Activated effector memory CD4-positive, alpha-beta T cell treated with anti-CD3 and anti-CD28 coated beads, Interleukin-2, amount 50 U/mL, for 16 hours (primary cell): ENCODE results near the gene POLR2F.
"Not testable (repeated sequence)": the region's sequence is repeated elsewhere in the genome, so short reads cannot be mapped to it uniquely, and the experiment has no call there.

Source experiments
- DNase-seq: peaks from one replicate; pipeline ENCODE4 v3.0.0-alpha.2; 2020

Gene POLR2F

GRCh38 chr22:37925767-37926166 is 27.7 kb upstream of the POLR2F start:
- DNase-seq = no peak

DNA sequence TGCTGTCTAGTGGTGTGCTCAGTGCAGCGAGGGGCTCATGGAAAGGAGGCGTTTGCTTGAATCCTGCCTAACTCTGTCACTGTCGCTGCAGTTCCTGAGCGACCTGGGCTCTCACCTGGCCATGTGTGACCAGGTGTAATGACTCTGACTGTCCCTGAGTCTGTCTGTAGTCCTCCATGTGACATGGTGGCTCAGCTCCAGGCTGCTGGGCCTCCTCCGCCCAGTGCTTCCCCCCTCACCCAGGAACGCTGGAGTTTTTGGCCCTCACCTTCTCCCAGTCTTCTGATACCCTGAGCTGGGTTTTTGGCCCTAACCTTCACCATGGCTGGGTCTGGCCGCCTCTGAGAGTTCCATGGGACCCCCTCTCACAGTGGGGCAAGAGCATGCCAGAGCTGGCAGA is 27.1 kb upstream of the POLR2F start:
- no peak for DNase-seq

GRCh38 chr22:37926771-37927636 is 26.5 kb upstream of the POLR2F start:
- DNase-seq = no peak

- DNase-seq = no peak
Measured at GRCh38 chr22:37927637-37927936, 25.9 kb upstream of the POLR2F start.

GRCh38 chr22:37929390-37929789 is 24.1 kb upstream of the POLR2F start:
- DNase-seq = no peak

DNA sequence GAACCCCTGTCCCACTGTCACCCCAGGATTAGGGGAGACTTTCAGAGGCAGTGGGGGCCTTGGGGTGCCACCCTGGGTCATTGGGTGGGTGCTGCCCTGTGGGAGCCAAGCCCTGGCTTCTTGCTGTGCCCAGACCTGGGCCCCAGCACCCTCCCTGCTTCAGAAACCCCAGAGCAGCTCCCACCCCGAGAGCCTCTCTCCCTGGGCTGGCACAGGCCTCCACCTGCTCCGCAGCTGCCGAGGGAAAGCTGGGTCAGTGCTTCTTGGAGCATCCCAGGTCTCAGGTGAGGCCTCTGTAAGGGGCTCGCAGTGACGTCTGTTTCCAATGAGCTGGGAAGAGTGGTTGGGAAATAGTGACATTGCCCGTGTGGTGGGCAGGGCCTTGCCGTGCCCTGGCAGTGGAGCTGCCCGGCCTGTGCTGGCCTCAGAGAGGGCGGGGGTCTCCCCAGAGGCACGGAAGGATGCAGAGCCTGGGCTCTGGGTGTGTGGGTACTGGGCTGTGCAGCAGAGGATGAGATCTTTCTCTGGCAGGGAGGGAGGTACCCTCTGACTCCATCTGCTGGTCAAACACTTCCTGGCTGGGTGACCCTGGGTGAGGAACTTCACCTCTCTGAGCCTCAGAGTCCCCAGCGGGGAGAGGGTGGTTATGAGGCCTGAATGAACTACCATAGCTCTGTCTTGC is 23.1 kb upstream of the POLR2F start:
- DNase-seq = no peak

- DNase-seq = no peak
Measured at GRCh38 chr22:37930952-37931440, 22.5 kb upstream of the POLR2F start.

- no peak for DNase-seq
Measured at GRCh38 chr22:37931893-37932389, 21.6 kb upstream of the POLR2F start.

DNA sequence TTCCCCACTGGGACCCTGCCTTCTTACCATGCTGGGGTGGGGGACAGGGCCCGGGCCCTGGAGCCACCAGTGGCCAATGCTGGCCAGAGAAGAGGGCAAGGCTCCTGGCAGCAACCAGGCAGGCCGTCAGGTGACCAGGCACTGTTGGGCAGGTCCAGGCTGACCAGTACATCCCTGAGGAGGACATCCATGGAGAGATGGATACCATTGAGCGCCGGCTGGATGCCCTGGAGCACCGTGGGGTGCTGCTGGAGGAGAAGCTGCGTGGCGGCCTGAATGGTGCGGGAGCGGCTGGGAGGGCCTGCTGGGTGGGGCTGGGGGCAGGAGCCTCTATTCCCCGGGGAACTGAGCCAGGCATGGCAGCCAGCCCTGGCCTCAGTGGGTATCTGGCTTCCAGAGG is 21.1 kb upstream of the POLR2F start:
- no peak for DNase-seq

DNA sequence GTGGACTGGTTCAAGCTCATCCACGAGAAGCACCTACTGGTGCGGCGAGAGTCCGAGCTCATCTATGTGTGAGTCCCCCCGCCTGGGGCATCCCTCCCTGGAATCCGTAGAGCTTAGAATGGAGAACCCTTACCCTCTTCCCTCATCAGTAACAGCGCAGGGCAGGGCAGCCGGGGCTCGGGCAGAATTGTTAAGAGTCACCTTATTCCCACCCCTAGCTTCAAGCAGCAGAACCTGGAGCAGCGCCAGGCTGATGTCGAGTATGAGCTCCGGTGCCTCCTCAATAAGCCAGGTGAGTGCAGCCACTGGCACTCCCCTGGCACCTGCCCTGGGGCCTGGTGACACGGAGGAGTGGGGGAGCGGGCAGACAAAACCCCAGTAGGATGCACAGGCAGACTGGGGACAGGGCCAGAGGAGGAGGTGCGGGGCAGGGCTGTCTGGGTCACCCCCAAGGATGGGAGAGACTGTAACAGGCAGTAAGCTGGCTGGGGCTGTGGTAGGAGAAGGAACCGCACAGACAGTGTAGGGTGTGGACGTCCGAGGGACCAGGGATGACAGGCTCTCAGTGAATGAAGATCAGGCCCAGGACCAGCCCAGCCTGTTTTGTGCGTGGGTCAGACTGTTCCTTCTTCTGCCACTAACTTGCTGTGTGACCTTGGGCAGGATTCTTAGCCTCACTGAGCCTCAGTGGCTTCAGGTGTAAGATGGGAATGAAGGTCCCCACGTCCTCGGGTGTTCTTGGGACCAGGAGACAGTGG is 20.5 kb upstream of the POLR2F start:
- no peak for DNase-seq

DNA sequence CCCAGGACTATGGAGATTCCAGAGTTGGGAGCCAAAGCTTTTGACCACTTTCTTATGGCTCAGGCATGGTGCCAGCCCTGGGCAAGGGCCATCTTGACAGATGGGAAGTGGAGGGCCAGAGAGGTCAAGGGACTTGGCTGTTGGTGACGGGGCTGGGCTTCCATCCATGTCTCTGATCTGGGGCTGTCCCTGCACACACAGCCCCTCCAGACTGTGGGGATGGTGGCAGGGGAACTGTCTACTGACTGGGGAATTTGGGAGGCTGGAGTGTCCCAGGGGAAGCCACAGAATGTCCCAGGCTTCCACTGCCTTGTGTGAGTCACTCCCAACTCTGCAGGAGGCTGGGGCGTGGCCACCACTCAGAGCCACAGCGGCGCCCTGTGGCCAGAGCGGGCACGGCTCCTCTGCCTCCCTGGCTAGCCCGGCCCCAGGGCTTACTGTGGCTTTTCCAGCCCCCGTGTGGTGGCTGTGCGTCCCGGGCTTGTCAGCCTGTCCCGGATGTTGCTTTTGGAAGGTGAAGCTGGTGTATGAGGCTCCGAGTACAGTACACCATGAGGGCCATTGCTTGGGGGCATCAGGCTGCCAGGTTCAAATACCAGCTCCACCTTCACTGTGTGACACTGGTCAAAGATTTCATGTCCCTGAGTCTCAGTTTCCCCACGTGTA is 19.7 kb upstream of the POLR2F start:
- peak; percentile 94 for DNase-seq

- no peak for DNase-seq
Measured at GRCh38 chr22:37940698-37941376, 12.7 kb upstream of the POLR2F start.

GRCh38 chr22:37942133-37942532 is 11.4 kb upstream of the POLR2F start:
- DNase-seq = no peak

DNA sequence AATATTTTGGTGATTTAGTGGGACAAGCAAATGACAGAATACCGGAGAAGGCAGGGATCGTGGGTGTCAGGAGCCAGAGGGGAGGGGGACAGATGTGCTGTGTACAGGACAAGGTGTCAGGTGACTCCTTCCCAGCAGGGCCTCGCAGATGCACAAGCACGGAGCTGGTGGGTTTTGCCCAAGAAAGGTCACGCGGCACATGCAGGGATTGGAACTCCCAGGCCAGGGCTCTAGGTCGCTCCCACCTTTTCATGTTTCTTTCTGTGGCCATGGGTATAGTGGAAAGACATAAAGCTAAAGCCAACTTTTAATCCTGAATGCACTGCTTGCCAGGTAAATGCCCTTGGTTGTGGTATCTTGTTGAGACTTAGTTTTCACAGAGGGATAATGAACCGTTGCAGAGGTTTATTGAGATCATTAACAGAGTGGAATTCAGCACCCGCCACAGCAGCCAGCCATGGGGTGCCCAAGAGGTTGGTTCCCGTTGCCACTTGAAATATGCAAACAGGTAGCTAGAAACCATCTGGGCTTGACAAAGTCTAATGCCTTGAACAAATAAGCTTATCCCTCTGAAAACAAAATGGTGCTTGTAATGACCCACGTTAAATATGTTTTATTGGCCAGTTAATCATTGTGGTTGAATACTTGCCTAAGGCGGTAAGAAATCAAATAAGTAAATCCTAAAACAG is 10.2 kb upstream of the POLR2F start:
- DNase-seq = no peak

- DNase-seq = no peak
Measured at GRCh38 chr22:37943825-37944198, 9.7 kb upstream of the POLR2F start.

- DNase-seq = not testable (repeated sequence)
Measured at GRCh38 chr22:37944423-37944822, 9.1 kb upstream of the POLR2F start.

- DNase-seq = not testable (repeated sequence)
Measured at GRCh38 chr22:37947142-37947795, 6.2 kb upstream of the POLR2F start.

DNA sequence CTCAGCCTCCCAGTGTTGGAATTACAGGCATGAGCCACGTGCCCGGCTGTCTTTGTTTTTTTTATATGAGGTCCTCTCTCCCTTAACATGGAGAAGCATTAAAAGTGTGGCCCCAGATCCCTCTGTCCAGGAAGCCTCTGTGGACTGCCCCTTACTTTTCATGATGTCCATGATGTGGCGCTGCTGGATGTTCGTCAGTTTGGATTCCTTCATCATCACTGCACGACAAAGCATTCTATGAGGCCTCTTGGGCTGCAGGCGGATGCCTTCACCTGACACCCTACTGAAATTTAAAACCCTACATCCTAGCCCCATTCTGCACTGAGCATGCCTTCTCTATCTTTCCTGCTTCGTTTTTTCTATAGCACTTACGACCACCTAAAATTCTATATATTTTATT is 2.2 kb upstream of the POLR2F start:
- DNase-seq = no peak

GRCh38 chr22:37952629-37953028 is 870 bp upstream of the POLR2F start:
- not testable (repeated sequence) for DNase-seq

DNA sequence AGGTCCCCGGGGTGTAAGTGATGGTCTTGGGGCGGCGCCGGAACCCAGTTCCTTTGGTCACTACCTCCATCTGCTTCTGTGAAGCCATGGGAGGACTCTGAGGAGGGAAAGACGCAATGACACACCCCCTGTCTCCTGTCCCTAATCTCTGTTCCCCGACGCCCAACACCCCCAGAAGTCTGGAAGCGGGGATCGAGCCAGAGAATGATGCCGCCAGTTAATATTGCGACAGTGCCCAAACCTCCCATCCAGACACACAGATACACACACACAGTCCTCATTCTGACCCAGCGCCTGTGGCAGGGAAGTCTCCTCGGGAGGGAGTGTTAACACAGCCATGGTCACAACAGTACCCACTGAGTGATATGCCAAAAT is 450 bp upstream of the POLR2F start:
- no peak for DNase-seq

DNA sequence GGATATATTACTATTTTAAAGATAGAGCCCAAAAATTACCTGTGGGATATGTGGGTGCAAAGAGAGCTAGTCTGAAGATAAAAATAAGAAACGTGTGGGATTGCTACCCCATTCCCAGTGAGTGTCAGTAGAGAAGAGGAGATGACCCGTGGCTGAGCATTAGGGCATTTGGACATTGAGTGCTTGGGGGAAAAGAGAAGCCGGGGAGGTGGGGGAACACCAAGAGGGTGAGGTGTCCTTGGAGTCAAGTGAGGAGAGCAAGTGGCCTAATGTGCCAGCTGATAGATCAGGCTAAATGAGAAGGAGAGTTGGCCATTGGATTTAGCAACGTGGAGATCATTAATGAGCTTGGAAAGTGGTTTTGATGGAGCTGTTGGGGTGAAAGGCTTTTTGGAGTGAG is 1.2 kb downstream of the POLR2F start:
- DNase-seq = no peak
